Activated CD4-positive, alpha-beta memory T cell treated with anti-CD3 and anti-CD28 coated beads, Interleukin-2, amount 10 ng/mL, durations not matched to agents 7 days and 5 days (primary cell): ENCODE data around the gene TMEM94. TPM values are rescaled to one million over a fixed set of nuclear protein-coding genes. Genes with fewer than 3 reads are reported as not detected.
"Not testable (repeated sequence)": the region's sequence is repeated elsewhere in the genome, so short reads cannot be mapped to it uniquely, and the experiment has no call there.

Source experiments
- CTCF ChIA-PET: fragments of 350-600 bp; sonication (Branson Sonifier 250); formaldehyde crosslinking; loops from one replicate; lab custom pipeline; 2021; ENCODE audit warnings: antibody characterized with exemption, inconsistent platforms; lab: Charles Lee
- POLR2A ChIA-PET: fragments of 350-600 bp; sonication (Branson Sonifier 250); formaldehyde crosslinking; loops from one replicate; lab custom pipeline; 2021; ENCODE audit warnings: antibody characterized with exemption; lab: Charles Lee
- DNase-seq: peaks from one replicate; pipeline ENCODE4 v3.0.0-alpha.2; 2020
- H3K27ac Mint-ChIP-seq: one replicate; pipeline ENCODE4 v1.8.0; 2021; ENCODE audit warnings: mild to moderate bottlenecking, mixed read lengths
- H3K27me3 Mint-ChIP-seq: one replicate; pipeline ENCODE4 v1.8.0; 2021; ENCODE audit warnings: mixed read lengths
- H3K36me3 Mint-ChIP-seq: one replicate; pipeline ENCODE4 v1.8.0; 2021; ENCODE audit warnings: low read depth, mixed read lengths
- H3K4me1 Mint-ChIP-seq: one replicate; pipeline ENCODE4 v1.8.0; 2021; ENCODE audit warnings: mixed read lengths
- H3K4me3 Mint-ChIP-seq: one replicate; pipeline ENCODE4 v1.8.0; 2021; ENCODE audit warnings: mild to moderate bottlenecking, mixed read lengths
- H3K9me3 Mint-ChIP-seq: one replicate; pipeline ENCODE4 v1.8.0; 2021; ENCODE audit warnings: mixed read lengths
- total RNA-seq, 2 experiments: library from RNA; stranded (reverse); gene quantifications; one replicate each; pipeline ENCODE4 v1.2.3, GENCODE V29; 2021

The TMEM94 gene
- total RNA-seq, 2 experiments from 2014 or later: 76.4 to 81.9 TPM

DNA sequence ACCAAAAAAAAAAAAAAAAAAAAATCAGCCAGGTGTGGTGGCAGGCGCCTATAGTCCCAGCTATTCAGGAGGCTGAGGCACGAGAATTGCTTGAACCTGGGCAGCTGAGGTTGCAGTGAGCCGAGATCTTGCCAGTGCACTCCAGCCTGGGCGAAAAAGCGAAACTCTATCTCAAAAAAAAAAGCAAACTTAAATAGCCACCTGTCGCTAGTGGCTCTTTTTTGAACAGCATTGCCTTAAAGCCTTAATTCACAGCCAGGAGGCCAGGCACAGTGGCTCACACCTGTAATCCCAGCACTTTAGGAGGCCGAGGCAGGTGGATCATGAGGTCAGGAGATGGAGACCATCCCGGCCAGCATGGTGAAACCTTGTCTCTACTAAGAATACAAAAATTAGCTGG lies 64.0 kb downstream of the TMEM94 start:
- H3K27ac Mint-ChIP-seq, H3K4me3 Mint-ChIP-seq, H3K27me3 Mint-ChIP-seq, DNase-seq, POLR2A ChIA-PET, H3K9me3 Mint-ChIP-seq: not testable (repeated sequence)
- peaks cover 47% of the 10 kb centered on the region for H3K36me3 Mint-ChIP-seq
- peaks cover 34% of the 10 kb centered on the region for H3K4me1 Mint-ChIP-seq
- CTCF ChIA-PET: interaction anchor here (0.6 kb wide), 1 partner anchor 197 kb away, joined by 3 read pairs; no protein-coding TSS in a partner anchor

DNA sequence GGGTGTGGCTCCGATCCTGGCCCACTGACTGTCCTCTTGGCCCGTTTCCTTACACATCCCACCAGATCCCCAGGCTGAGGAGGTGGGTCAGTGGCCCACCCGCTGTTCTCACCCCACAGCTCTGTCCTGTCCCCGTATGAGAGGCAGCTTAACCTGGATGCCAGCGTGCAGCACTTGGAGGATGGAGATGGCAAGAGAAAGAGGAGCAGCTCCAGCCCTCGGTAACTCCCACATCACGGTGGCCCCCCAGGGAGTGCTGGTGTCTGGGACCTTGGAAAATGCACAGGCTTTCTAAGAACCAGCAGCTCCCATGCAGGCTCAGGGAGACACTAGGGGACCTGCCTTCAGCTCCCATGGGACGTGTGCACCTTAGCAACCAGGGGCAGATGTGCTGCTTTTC lies 64.9 kb downstream of the TMEM94 start:
- CTCF ChIA-PET: no interaction called here
- H3K27ac Mint-ChIP-seq: no peak overlapping the region
- H3K4me3 Mint-ChIP-seq: no peak overlapping the region
- H3K36me3 Mint-ChIP-seq: peaks cover 47% of the 10 kb centered on the region
- no peaks in the 10 kb centered on the region for H3K9me3 Mint-ChIP-seq
- H3K4me1 Mint-ChIP-seq: peaks cover 37% of the 10 kb centered on the region
- POLR2A ChIA-PET: no interaction called here
- DNase-seq: no peak
- peaks cover under 1% of the 10 kb centered on the region for H3K27me3 Mint-ChIP-seq

DNA sequence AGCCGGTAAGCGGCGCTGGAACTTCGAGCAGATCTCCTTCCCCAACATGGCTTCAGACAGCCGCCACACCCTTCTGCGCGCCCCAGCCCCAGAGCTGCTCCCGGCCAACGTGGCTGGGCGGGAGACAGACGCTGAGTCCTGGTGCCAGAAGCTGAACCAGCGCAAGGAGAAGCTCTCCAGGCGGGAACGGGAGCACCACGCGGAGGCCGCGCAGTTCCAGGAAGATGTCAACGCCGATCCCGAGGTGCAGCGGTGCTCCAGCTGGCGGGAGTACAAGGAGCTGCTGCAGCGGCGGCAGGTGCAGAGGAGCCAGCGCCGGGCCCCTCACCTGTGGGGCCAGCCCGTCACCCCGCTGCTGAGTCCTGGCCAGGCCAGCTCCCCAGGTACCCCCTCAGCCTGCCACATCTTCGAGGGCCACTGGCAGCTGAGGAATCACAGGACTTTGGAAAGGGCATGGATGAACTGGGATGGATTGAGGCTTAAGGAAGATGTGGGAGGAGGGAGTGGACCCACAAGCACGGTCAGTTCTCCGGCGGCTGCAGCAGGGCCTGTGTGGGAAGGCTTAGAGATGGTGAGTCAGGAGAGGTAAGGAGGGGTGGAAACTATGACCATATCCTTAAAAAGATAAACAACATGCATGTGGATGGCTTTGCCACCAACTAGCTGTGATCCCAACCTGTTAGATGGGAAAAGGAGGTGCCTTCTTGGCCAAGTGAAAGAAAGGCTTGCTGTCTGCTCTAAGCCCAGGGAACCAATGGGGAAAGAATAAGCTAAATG lies 65.7 kb downstream of the TMEM94 start:
- ChIA-PET CTCF (interaction anchor here (1.0 kb wide), 2 partner anchors 128 to 143 kb away, joined by 3 to 4 read pairs; no protein-coding TSS in a partner anchor), POLR2A (interaction anchor here (3.4 kb wide), 1 partner anchor 13 kb away, joined by 26 read pairs; no protein-coding TSS in a partner anchor)
- H3K27me3 Mint-ChIP-seq: peaks cover 4% of the 10 kb centered on the region
- DNase-seq: no peak
- no peak overlapping the region for H3K27ac Mint-ChIP-seq
- H3K4me1 Mint-ChIP-seq: peaks cover 44% of the 10 kb centered on the region
- peaks cover 47% of the 10 kb centered on the region for H3K36me3 Mint-ChIP-seq
- no peak overlapping the region for H3K4me3 Mint-ChIP-seq
- H3K9me3 Mint-ChIP-seq: no peaks in the 10 kb centered on the region

DNA sequence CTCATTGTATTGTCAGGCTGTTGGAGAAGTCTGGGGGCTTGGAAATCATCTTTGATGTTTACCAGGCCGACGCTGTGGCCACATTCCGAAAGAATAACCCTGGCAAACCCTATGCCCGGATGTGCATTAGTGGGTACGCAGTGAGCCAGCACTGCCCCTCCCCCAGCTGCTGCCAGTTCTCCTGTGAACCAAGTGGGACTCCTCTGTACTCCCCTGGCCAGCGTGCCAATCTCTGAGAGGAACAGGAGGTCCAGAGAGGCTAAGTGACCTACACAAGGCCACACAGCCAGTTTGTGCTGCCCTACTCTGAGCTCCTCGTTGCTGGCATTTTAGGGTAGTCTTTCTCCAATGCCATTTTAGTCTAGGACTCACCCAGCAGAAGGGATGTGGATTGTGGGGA lies 67.2 kb downstream of the TMEM94 start:
- POLR2A ChIA-PET: interaction anchor here (2.1 to 3.4 kb wide), 2 partner anchors 11 to 65 kb away, joined by 5 to 26 read pairs; no protein-coding TSS in a partner anchor
- CTCF ChIA-PET: interaction anchor here (0.8 to 3.6 kb wide), 2 partner anchors 7 to 108 kb away, joined by 3 to 17 read pairs; partner anchors contain the start of gene TSEN54
- peaks cover 30% of the 10 kb centered on the region for H3K4me1 Mint-ChIP-seq

DNA sequence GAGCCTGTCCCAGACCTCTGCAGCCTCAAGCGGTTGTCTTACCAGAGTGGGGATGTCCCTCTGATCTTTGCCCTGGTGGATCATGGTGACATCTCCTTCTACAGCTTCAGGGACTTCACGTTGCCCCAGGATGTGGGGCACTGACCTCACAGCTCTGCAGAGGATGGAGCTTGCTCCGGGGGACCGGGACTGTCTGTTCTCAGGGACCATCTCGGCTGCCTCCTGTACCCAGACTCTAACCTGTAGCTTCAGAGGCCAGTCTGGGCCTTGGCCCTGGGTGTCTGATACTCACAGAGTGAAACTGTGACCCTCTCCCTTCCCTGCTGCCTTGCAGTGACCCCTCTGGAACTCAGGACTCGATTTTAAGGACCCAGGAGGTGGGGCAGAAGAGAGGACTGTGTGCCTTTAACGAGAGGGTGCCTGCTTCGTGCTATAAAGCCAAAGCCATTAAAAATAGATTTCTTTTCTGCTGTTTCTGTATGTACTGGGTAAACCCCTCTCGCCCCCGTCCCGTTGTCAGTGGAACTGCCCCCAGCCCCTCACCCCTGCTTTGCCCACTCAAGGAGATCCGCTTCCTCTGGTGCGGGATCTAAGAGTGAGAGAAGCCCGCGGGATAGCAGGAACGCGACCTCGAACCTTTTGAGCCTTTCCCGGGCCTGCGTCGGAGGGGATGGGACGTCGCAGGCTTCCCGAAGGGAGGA lies 68.0 kb downstream of the TMEM94 start:
- DNase-seq: no peak
- H3K27me3 Mint-ChIP-seq: peaks cover 4% of the 10 kb centered on the region
- no peak overlapping the region for H3K27ac Mint-ChIP-seq
- no peak overlapping the region for H3K4me3 Mint-ChIP-seq
- ChIA-PET POLR2A (interaction anchor here (0.9 to 3.5 kb wide), 4 partner anchors 7 to 119 kb away, joined by 4 to 29 read pairs (median 16); partner anchors contain the start of genes GRB2 and TSEN54), CTCF (interaction anchor here (0.9 to 3.6 kb wide), 5 partner anchors 8 to 108 kb away, joined by 3 to 17 read pairs (median 4); partner anchors contain the start of gene TSEN54)
- H3K4me1 Mint-ChIP-seq: peaks cover 22% of the 10 kb centered on the region
- no peaks in the 10 kb centered on the region for H3K9me3 Mint-ChIP-seq
- peaks cover 29% of the 10 kb centered on the region for H3K36me3 Mint-ChIP-seq

More for the DNA sequence above, 67.2 kb downstream of the TMEM94 start:
- peaks cover 4% of the 10 kb centered on the region for H3K27me3 Mint-ChIP-seq
- H3K27ac Mint-ChIP-seq: no peak overlapping the region
- DNase-seq: no peak
- no peak overlapping the region for H3K4me3 Mint-ChIP-seq
- peaks cover 35% of the 10 kb centered on the region for H3K36me3 Mint-ChIP-seq
- no peaks in the 10 kb centered on the region for H3K9me3 Mint-ChIP-seq

DNA sequence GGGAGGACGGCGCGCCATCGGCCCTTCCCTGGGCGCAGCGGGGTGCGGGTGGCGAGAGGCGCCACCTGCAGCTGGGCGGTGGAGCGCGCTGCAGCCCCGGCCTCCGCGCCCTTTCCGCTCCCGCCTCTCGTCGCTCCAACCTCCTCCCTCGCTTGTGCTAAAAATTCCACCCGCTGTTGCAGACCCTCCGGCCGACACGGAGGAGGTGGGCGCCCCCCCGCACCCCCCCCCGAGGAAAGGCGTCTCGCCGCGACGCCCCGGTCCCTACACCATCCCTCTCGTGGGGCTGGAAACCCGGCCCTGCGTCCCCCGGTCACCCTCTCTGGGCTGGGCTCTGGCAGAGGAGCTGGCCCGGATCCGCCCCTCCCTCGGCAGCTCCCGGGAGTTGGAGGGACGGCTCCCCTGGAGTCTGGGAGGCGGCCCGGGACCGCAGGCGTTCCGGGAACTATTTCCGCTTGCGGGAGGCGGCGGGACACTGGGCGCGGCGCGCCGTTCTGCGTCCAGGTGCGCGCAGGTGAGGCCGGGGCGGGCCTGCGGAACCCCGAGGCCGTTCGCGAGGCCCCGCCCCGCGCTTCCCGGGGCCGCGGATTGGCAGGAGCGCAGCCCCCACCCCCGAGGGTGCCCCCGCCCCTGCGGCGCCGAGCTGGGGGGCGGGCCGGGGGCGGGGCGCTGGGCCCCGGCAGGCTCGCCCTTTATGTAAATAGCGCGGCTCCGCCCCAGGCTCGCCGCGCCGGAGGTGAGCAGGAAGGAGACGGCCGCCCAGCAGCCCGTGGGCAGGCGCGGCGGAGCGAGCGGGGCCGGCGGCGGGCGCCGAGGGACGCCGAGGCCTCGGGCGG lies 68.8 kb downstream of the TMEM94 start, which contains the start of gene LLGL2:
Gene LLGL2 (plus strand): TSS at position 728 of the 836 bp plus-strand sequence. CDS start 17,730 bp downstream, outside the sequence.
- Mint-ChIP-seq H3K27me3 (peaks cover 4% of the 10 kb centered on the region), H3K4me3 (peak within 1 kb of the TSS; percentile 72), H3K27ac (peak within 1 kb of the TSS; percentile 52), H3K4me1 (peaks cover 19% of the 10 kb centered on the region), H3K9me3 (no peaks in the 10 kb centered on the region), H3K36me3 (peaks cover 25% of the 10 kb centered on the region)
- ChIA-PET POLR2A (interaction anchor here (0.9 to 3.5 kb wide), 5 partner anchors 8 to 120 kb away, joined by 3 to 29 read pairs (median 5); partner anchors contain the start of genes GRB2 and TSEN54), CTCF (interaction anchor here (0.6 to 3.6 kb wide), 8 partner anchors 9 to 570 kb away, joined by 3 to 17 read pairs (median 4); partner anchors contain the start of genes TMEM94 and TSEN54)
- peak; percentile 87 for DNase-seq

DNA sequence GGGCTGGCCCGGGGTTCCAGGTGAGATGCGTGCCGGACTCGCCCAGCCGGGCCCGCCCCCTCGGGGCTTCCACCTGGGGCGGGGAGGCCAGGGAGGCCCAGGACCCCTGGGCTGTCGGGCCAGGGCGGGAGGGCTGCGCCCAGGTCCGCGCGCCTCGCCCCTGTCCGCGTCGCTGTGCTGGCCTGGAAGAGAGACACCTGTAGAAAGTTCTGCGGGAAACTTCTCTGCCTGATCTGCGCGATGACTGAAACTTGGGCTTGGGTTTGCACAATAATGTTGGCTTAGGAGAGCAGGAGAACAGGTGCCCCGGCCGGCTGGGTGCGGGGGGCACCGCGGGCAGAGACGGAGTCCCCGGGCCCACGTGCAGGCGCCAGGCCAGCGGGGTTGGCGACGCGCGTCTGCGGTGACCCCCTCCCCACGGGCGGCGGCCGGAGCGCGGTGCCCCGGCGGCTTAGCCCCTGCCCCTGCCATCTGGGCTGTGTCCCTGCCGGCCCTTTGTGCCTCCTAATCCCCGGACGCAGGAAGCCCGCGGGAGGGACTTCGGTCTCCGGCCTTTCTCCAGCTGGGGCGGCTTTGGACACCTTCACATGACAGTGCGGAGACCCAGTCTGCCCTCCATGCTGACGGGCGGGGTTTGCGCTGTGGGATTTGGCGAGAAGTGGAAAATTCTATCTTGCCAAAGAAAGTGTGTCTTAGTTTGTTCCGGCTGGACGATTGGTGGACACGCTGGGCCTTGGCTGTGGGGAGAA lies 69.5 kb downstream of the TMEM94 start:
- Mint-ChIP-seq H3K36me3 (peaks cover 21% of the 10 kb centered on the region), H3K27me3 (peaks cover 4% of the 10 kb centered on the region), H3K4me3 (peak overlapping the region; percentile 72), H3K27ac (peak overlapping the region; percentile 52), H3K9me3 (no peaks in the 10 kb centered on the region), H3K4me1 (peaks cover 19% of the 10 kb centered on the region)
- ChIA-PET CTCF (interaction anchor here (0.7 to 3.6 kb wide), 9 partner anchors 9 to 412 kb away, joined by 4 to 17 read pairs (median 4); partner anchors contain the start of genes TMEM94 and TSEN54), POLR2A (interaction anchor here (0.9 to 3.5 kb wide), 7 partner anchors 9 to 120 kb away, joined by 3 to 29 read pairs (median 5); partner anchors contain the start of genes GRB2 and TSEN54)
- no peak for DNase-seq

DNA sequence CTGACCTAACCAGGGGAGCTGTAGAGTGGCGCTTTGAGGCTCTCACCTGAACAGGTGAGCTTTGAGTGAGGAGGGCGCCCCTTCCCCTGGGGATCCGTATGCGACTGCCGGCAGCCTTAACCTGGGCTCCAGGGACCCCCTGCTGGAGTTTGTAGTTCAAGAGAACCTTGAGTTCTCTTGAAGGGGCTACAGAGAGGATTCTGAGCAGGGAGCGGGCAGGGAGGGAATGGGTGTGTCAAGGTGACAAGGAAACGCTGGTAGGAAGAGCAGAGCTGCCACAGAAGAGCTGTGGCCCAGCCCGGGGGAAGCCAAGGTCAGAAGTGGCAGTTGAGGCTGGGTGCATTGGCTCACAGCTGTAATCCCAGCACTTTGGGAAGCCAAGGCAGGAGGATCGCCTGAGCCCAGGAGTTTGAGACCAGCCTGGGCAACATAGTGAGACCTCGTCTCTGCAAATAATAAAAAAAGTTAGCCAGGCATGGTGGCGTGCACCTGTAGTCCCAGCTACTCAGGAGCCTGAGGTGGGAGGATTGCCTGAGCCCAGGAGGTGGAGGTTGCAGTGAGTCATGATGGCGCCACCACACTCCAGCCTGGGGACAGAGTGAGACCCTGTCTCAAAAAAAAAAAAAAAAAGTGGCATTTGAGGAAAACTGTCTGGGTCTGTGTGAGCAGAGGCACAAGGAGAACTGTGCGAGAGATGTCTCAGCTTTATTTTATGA lies 70.3 kb downstream of the TMEM94 start:
- ChIA-PET POLR2A (interaction anchor here (0.8 to 3.5 kb wide), 4 partner anchors 8 to 44 kb away, joined by 3 to 29 read pairs (median 8); partner anchors contain the start of gene TSEN54), CTCF (interaction anchor here (1.3 to 3.6 kb wide), 4 partner anchors 8 to 62 kb away, joined by 4 to 17 read pairs (median 4); partner anchors contain the start of gene TSEN54)
- Mint-ChIP-seq H3K4me1 (peaks cover 19% of the 10 kb centered on the region), H3K27me3 (peaks cover 4% of the 10 kb centered on the region), H3K9me3 (no peaks in the 10 kb centered on the region), H3K36me3 (peaks cover 16% of the 10 kb centered on the region), H3K4me3 (peak overlapping the region; percentile 64), H3K27ac (no peak overlapping the region)
- no peak for DNase-seq

DNA sequence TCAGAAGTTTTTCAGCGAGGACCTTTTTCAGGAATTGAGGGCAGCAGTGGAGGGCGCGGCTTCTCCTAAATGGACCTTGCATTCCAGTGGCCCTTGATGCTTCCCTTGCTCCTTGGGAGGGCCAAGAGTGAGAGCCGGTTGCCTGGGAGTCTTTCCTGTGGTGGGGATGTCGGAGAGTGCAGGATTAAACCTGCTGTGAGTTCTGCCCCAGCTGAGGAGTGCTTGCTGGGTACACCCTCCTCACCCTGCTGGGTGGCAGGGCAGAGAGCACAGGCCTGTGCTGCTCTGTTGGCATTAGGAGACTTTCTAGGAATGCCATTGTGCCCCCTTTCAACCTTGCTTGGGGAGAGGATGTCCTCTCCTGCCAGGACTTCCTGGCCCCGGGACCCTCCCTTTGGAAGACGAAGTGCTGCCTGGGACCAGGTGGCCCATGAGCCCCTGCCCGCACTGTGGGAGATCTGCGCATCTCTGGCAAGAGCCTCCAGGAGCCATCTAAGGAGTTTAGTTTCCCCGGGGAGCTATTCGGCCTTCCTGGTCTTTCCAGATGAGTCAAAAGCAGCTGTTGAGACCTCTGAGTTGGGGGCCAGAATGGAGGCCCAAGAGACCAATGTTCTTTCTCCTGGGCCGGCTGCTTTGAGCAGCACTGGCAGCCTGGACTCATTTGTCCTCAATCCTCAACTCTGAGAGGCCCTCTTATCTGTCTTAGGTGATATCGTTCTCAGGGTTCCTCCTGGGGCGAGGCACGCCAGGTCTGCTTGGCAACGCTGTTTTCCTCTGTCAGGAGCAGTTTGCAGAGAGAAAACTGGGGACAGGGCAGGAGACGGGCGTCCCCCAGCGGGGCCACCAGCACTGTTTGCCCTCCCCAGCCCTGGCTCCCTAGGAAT lies 74.6 kb downstream of the TMEM94 start:
- Mint-ChIP-seq H3K27ac (no peak overlapping the region), H3K4me1 (peaks cover 39% of the 10 kb centered on the region), H3K9me3 (no peaks in the 10 kb centered on the region), H3K4me3 (no peak overlapping the region), H3K36me3 (peaks cover 7% of the 10 kb centered on the region), H3K27me3 (peaks cover 4% of the 10 kb centered on the region)
- CTCF ChIA-PET: no interaction called here
- POLR2A ChIA-PET: no interaction called here
- DNase-seq: no peak

DNA sequence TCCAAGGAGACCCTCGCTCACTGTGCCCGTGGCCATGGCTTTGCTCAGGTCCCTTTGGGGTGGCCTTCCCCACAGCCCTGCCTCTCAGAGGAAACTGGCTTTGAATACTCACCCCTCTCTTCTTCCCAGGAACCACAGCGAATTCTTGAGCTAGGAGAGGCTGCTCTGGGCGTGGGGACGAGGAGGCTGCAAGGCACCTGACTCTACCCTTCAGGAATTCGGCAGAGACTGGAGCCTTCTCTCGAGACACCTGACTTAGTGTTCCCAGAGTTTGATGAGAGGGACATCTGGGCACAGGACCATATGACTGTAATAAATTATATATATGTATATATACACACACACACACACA lies 75.3 kb downstream of the TMEM94 start:
- no peak for DNase-seq
- no peaks in the 10 kb centered on the region for H3K27me3 Mint-ChIP-seq
- CTCF ChIA-PET: no interaction called here
- H3K9me3 Mint-ChIP-seq: no peaks in the 10 kb centered on the region
- H3K27ac Mint-ChIP-seq: no peak overlapping the region
- POLR2A ChIA-PET: no interaction called here
- peaks cover 36% of the 10 kb centered on the region for H3K4me1 Mint-ChIP-seq
- no peak overlapping the region for H3K4me3 Mint-ChIP-seq
- peaks cover 7% of the 10 kb centered on the region for H3K36me3 Mint-ChIP-seq
